Neural progenitor cell (in vitro differentiated cells): Measurements from ENCODE around the gene ARHGEF11.

Experiments
- CTCF ChIP-seq: fragments of 200-600 bp; sonication (generic); IDR thresholded peaks from 2 replicates; pipeline ENCODE4 v1.5.1; 2017; ENCODE audit warnings: antibody characterized with exemption, mild to moderate bottlenecking
- EZH2 ChIP-seq: fragments of 200-600 bp; sonication (generic); IDR thresholded peaks from 2 replicates; pipeline ENCODE4 v1.6.1; 2017; ENCODE audit warnings: antibody characterized with exemption, mild to moderate bottlenecking, moderate library complexity

DNA sequence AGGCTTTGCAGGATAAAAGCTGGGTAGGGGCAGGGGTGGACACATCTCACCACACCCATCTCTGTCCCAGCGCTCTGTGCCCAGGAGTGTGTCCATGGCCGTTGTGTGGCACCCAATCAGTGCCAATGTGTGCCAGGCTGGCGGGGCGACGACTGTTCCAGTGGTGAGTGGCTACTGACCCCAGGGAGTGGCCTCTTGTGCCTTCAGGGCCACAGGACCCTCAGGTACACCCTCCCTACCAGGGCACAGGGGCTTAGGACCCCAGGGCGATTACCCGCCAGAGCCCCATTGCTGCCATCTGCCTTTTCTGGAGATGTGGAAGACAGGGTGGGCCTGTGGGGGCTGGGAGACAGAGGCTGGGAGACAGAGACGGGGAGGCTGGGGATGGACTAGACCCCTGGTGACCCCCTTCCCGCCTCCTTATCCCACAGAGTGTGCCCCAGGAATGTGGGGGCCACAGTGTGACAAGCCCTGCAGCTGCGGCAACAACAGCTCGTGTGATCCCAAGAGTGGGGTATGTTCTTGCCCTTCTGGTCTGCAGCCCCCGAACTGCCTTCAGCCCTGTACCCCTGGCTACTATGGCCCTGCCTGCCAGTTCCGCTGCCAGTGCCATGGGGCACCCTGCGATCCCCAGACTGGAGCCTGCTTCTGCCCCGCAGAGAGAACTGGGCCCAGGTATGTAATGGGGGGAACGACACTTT is 139.2 kb downstream of the ARHGEF11 start:
- TF ChIP-seq CTCF, result no peak
- no peak for TF ChIP-seq EZH2
